Measurements from ENCODE around the gene CEMIP. TPM values are rescaled to one million over a fixed set of nuclear protein-coding genes. Genes with fewer than 3 reads are reported as not detected.

Gene CEMIP
- total and polyA plus RNA-seq, 2 experiments from 2014 or later: 0.27 to 2.1 TPM

- TF ChIP-seq ZNF462 (CRISPR knock-in tag; IDR thresholded peaks at IDR 0.05) (no peak), POLR2AphosphoS5 (IDR thresholded peaks at IDR 0.05; ENCODE audit: low read depth) (no peak), EZH2 (IDR thresholded peaks at IDR 0.05; ENCODE audit: low read depth, unreplicated experiment) (no peak), ZNF114 (CRISPR knock-in tag; IDR thresholded peaks at IDR 0.05) (no peak), STAT1 (IDR thresholded peaks at IDR 0.05; ENCODE audit: unreplicated experiment) (no peak), ETS1 (IDR thresholded peaks at IDR 0.05) (no peak), CTCF (conservative IDR thresholded peaks at IDR 0.05; ENCODE audit: low read depth in 2 of 2) (no peak), NANOG (IDR thresholded peaks at IDR 0.05; ENCODE audit: borderline replicate concordance) (no peak)
Observed at GRCh38 chr15:80984856-80985255, 205.7 kb downstream of the CEMIP start (continued).
